ENCODE data around the gene LMOD3. TPM values are rescaled to one million over a fixed set of nuclear protein-coding genes. Genes with fewer than 3 reads are reported as not detected.

The LMOD3 gene
- polyA plus RNA-seq, 1 experiment, result not detected

DNA sequence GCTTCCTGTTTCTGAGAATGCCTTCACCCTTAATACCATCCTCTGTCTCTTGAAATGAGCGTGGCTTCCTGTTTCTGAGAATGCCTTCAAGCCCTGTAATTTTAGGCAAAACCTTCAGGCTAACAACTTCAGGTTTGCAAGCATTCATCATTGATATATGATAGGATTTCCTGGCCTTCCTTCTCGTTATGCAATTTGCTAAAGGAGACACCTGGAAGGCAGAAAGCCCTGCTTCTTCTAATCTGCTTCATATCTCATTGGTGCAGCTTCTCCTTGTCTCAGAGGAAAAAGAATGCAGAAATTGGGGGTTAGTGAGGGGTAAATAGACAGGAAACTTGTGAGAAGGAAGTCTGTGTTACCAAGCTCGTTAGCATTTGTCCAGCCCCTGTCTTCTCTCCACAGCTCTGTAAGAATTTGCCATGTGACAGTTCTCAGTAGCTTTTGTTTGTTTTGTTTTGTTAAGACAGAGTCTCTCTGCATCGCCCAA, 30.3 kb downstream of the LMOD3 start:
- CTCF ChIA-PET, result interaction anchor here (0.7 to 2.1 kb wide), 2 partner anchors 14 to 29 kb away, joined by 3 to 4 read pairs; no protein-coding TSS in a partner anchor
- peaks cover 3% of the 10 kb centered on the region; the same call in 1 of the 2 replicates for H3K36me3 ChIP-seq (ENCODE audit: control insufficient read depth, insufficient read depth, low read length)
- TF ChIP-seq CTCF (IDR thresholded peaks at IDR 0.05; ENCODE audit: insufficient read depth, low read depth, low read length), result no peak
- H3K4me3 ChIP-seq (ENCODE audit: low read depth, low read length), result no peak overlapping the region
- POLR2A ChIA-PET, result no interaction called here
- no peaks in the 10 kb centered on the region for H3K27me3 ChIP-seq (ENCODE audit: control insufficient read depth, insufficient read depth, low read length)
- no peak for DNase-seq (ENCODE audit: low read depth)

DNA sequence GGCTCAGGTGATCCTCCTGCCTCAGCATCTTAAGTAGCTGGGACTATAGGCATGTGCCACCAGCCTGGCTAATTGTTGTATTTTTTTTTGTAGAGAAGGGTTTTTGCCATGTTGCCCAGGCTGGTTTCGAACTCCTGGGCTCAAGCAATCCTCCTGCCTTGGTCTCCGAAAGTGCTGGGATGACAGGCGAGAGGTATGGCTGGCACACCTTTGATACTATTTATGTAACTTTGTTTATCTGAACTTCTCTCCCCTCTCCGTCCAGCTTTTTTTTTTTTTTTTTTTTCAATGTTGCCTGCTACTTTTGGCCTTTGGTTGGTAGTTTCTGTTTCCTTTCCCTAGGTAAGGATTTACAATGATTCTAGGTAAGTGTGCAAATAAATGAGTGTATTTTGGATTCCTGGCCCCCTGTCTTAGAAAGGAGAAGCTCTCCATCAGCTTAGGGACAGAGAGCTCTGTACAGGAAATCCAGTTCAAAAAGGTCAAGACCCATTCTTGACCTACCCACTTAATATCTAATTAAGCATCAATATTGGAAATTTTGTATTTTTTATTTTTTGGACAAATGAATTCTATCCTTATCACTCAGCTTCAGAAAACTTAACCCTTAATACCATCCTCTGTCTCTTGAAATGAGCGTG, 30.9 kb downstream of the LMOD3 start:
- peaks cover 3% of the 10 kb centered on the region; the same call in 1 of the 2 replicates for H3K36me3 ChIP-seq (ENCODE audit: control insufficient read depth, insufficient read depth, low read length)
- H3K27me3 ChIP-seq (ENCODE audit: control insufficient read depth, insufficient read depth, low read length), result no peaks in the 10 kb centered on the region
- no peak overlapping the region for H3K4me3 ChIP-seq (ENCODE audit: low read depth, low read length)
- ChIA-PET POLR2A (no interaction called here), CTCF (interaction anchor here (0.7 to 2.1 kb wide), 2 partner anchors 14 to 30 kb away, joined by 3 to 4 read pairs; no protein-coding TSS in a partner anchor)
- TF ChIP-seq CTCF (IDR thresholded peaks at IDR 0.05; ENCODE audit: insufficient read depth, low read depth, low read length), result no peak
- no peak for DNase-seq (ENCODE audit: low read depth)

DNA sequence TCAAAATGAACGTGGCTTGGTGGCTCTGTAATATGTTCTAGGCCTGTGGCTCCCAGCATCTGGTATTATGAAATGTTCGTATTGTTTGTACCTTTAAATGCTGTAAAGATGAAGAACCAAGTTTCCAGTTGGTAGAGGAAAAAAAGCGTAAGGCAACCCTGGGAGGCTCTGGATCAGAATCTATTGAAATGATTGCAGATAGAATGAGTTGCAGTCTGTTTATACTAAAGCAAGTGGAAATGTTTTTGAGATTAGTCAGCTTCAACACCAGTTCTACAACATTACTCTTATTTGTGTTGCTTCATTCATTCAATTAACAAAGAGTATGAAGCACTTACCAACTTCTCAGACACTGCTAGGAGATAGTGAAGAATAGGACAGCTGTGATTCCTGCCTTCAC, 32.4 kb downstream of the LMOD3 start:
- H3K27me3 ChIP-seq (ENCODE audit: control insufficient read depth, insufficient read depth, low read length), result no peaks in the 10 kb centered on the region
- DNase-seq (ENCODE audit: low read depth), result no peak
- ChIA-PET CTCF (interaction anchor here (0.8 kb wide), 1 partner anchor 9 kb away, joined by 3 read pairs; no protein-coding TSS in a partner anchor), POLR2A (no interaction called here)
- no peak for TF ChIP-seq CTCF (IDR thresholded peaks at IDR 0.05; ENCODE audit: insufficient read depth, low read depth, low read length)
- H3K4me3 ChIP-seq (ENCODE audit: low read depth, low read length), result no peak overlapping the region
- peaks cover 3% of the 10 kb centered on the region; the same call in 1 of the 2 replicates for H3K36me3 ChIP-seq (ENCODE audit: control insufficient read depth, insufficient read depth, low read length)

DNA sequence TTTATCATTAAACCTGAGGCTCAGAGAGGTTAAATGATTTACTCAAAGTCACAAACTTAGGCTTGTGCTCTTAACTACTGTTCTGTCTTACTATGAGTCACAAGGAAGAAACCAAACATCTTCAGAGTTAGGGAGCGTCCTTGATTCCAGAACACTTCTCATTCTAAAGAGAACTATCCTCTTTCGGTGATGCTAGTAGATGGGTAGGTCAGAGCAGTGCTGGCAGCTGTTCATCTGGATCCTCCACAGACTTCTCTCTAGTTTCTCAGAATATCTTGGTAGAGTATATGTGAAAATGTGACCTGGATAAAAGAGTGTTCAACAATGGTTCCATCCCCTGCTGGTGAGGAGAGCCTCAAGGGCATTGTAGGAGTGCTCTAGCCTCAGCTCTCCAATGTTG, 34.3 kb downstream of the LMOD3 start:
- Histone ChIP-seq H3K36me3 (ENCODE audit: control insufficient read depth, insufficient read depth, low read length) (no peaks in the 10 kb centered on the region; the same call in 1 of the 2 replicates), H3K4me3 (ENCODE audit: low read depth, low read length) (no peak overlapping the region), H3K27me3 (ENCODE audit: control insufficient read depth, insufficient read depth, low read length) (no peaks in the 10 kb centered on the region)
- POLR2A ChIA-PET, result no interaction called here
- TF ChIP-seq CTCF (IDR thresholded peaks at IDR 0.05; ENCODE audit: insufficient read depth, low read depth, low read length), result no peak
- CTCF ChIA-PET, result no interaction called here
- DNase-seq (ENCODE audit: low read depth), result no peak

GRCh38 chr3:69087030-69087791, 35.2 kb downstream of the LMOD3 start:
- Histone ChIP-seq H3K27me3 (ENCODE audit: control insufficient read depth, insufficient read depth, low read length) (no peaks in the 10 kb centered on the region), H3K4me3 (ENCODE audit: low read depth, low read length) (0 out of 2 replicates have a peak overlapping the region, but pooled peaks have one; percentile 3), H3K36me3 (ENCODE audit: control insufficient read depth, insufficient read depth, low read length) (no peaks in the 10 kb centered on the region; the same call in 1 of the 2 replicates)
- no peak for DNase-seq (ENCODE audit: low read depth)
- POLR2A ChIA-PET, result no interaction called here
- CTCF ChIA-PET, result interaction anchor here (0.6 kb wide), 1 partner anchor 340 kb away, joined by 3 read pairs; no protein-coding TSS in a partner anchor
- TF ChIP-seq CTCF (IDR thresholded peaks at IDR 0.05; ENCODE audit: insufficient read depth, low read depth, low read length), result no peak
